HepG2 (cell line): ENCODE results near the gene SRRM3. TPM values are rescaled to one million over a fixed set of nuclear protein-coding genes. Genes with fewer than 3 reads are reported as not detected.

Experiments used
- ARID2 ChIP-seq: sonication (generic); formaldehyde crosslinking; IDR thresholded peaks from 2 replicates; pipeline ENCODE4 v1.8.1; 2022; ENCODE audit warnings: mild to moderate bottlenecking, missing genetic modification reagents, borderline replicate concordance
- KMT2B ChIP-seq: IDR thresholded peaks from 2 replicates; pipeline ENCODE4 v1.6.1; 2016; ENCODE audit warnings: missing genetic modification reagents, missing compliant biosample characterization
- PBX3 ChIP-seq: sonication (generic); formaldehyde crosslinking; IDR thresholded peaks from 2 replicates; pipeline ENCODE4 v1.8.1; 2023; ENCODE audit warnings: missing genetic modification reagents, inconsistent platforms, borderline replicate concordance
- REST ChIP-seq, 2 experiments: IDR thresholded peaks; 2 replicates each; pipeline ENCODE4 v1.6.1; 2011 to 2012; ENCODE audit warnings: low read length in 2 of 2, borderline replicate concordance in 1 of 2, low read depth in 1 of 2, mild to moderate bottlenecking in 1 of 2, moderate library complexity in 1 of 2
- SIN3A ChIP-seq: IDR thresholded peaks from 2 replicates; pipeline ENCODE4 v1.6.1; 2011; ENCODE audit warnings: low read depth, mild to moderate bottlenecking, control low read depth, low read length, borderline replicate concordance
- SUZ12 ChIP-seq: fragments of 150-350 bp; IDR thresholded peaks from 2 replicates; pipeline ENCODE4 v1.6.1; 2014; ENCODE audit warnings: low read depth, low read length
- TMF1 ChIP-seq: sonication (generic); formaldehyde crosslinking; IDR thresholded peaks from 2 replicates; pipeline ENCODE4 v1.8.1; 2022; ENCODE audit warnings: low read depth, missing genetic modification reagents
- ZNF362 ChIP-seq: sonication (generic); formaldehyde crosslinking; IDR thresholded peaks from 2 replicates; pipeline ENCODE4 v1.4.0; 2020; ENCODE audit warnings: missing genetic modification reagents, mild to moderate bottlenecking, borderline replicate concordance
- ZNF414 ChIP-seq: sonication (generic); formaldehyde crosslinking; IDR thresholded peaks from 2 replicates; pipeline ENCODE4 v1.5.0; 2020; ENCODE audit warnings: missing genetic modification reagents
- ZNF484 ChIP-seq: sonication (generic); formaldehyde crosslinking; IDR thresholded peaks from 2 replicates; pipeline ENCODE4 v1.5.1; 2020; ENCODE audit warnings: mild to moderate bottlenecking, low read depth, missing genetic modification reagents, borderline replicate concordance
- ZNF549 ChIP-seq: sonication (generic); formaldehyde crosslinking; IDR thresholded peaks from 2 replicates; pipeline ENCODE4 v1.5.0; 2020; ENCODE audit warnings: missing genetic modification reagents
- ZNF567 ChIP-seq: sonication (generic); formaldehyde crosslinking; IDR thresholded peaks from 2 replicates; pipeline ENCODE4 v1.8.1; 2023; ENCODE audit warnings: mild to moderate bottlenecking, missing genetic modification reagents, borderline replicate concordance
- ZNF672 ChIP-seq: sonication (generic); formaldehyde crosslinking; IDR thresholded peaks from 2 replicates; pipeline ENCODE4 v1.8.1; 2022; ENCODE audit warnings: missing genetic modification reagents
- ZNF710 ChIP-seq: sonication (generic); formaldehyde crosslinking; IDR thresholded peaks from 2 replicates; pipeline ENCODE4 v1.5.0; 2020; ENCODE audit warnings: mild to moderate bottlenecking, missing genetic modification reagents, borderline replicate concordance
- ZUFSP ChIP-seq: sonication (generic); formaldehyde crosslinking; IDR thresholded peaks from 2 replicates; pipeline ENCODE4 v1.9.0; 2021; ENCODE audit warnings: missing genetic modification reagents, mild to moderate bottlenecking, borderline replicate concordance
- polyA plus RNA-seq, 8 experiments: library from polyadenylated mRNA; depleted of rRNA in 3 of 8; stranded (reverse) in 7 of 8; unstranded in 1 of 8; fragments of >200 nt; fragmentation: Illumina TruSeq in 4 of 8; extraction: Trizol in 4 of 8; gene quantifications; 2 replicates each; pipeline versions ENCODE4 v1.2.1 to v1.2.3, GENCODE V29; 2011 to 2016; ENCODE audit warnings: low read depth in 4 of 8, missing spikeins in 1 of 8, mixed read lengths in 1 of 8; ENCODE audit not compliant: insufficient read depth in 1 of 8
- total RNA-seq, 5 experiments: library from RNA; depleted of rRNA; stranded (reverse); fragments of >200 nt; fragmentation: Illumina TruSeq; extraction: Trizol; gene quantifications; 2 replicates each; pipeline ENCODE4 v1.2.3, GENCODE V29; 2016; ENCODE audit warnings: low read depth in 1 of 5

SRRM3 gene
- total and polyA plus RNA-seq, 2 of the 13 experiments (the other 11 are each of a cell fraction or from before 2014, with no cell fraction given) = 0.13 to 0.54 TPM

GRCh38 chr7:76201732-76202665 is at the start of gene SRRM3 (continued):
- TF ChIP-seq PBX3 (peak; percentile 97), ZNF710 (CRISPR knock-in tag) (no peak), ZUFSP (CRISPR knock-in tag) (no peak), SUZ12 (no peak), ZNF414 (CRISPR knock-in tag) (peak; percentile 90; the same call in 1 of the 2 replicates), ZNF672 (peak; percentile 97), KMT2B (peak; percentile 71; the same call in 1 of the 2 replicates), ZNF567 (CRISPR knock-in tag) (no peak), ARID2 (CRISPR knock-in tag) (peak; percentile 81; the same call in 1 of the 2 replicates), REST (IDR thresholded peaks at IDR 0.05; ENCODE audit: borderline replicate concordance in 1 of 2, low read depth in 1 of 2, low read length in 2 of 2) (peak; percentile 38 to 98), ZNF549 (no peak), TMF1 (peak; percentile 100), SIN3A (peak; percentile 90; the same call in 1 of the 2 replicates), ZNF484 (peak; percentile 52; the same call in 1 of the 2 replicates), ZNF362 (CRISPR knock-in tag) (peak; percentile 38; the same call in 1 of the 2 replicates)
